Pancreas (tissue), 10 donors: Measurements from ENCODE around the gene GJA10. TPM values are rescaled to one million over a fixed set of nuclear protein-coding genes. Genes with fewer than 3 reads are reported as not detected.
A peak's percentile ranks its signal among the peaks of the same experiment; 100 is the strongest.

Experiments used
- ATAC-seq, 4 donors: fragments of 200-7000 bp; cut with Tn5 transposase; one replicate each; pipeline versions ENCODE4 v1.8.0 to v1.9.1; 2020; ENCODE audit warnings: mild to moderate bottlenecking in 4 of 4, moderate library complexity in 4 of 4
- DNase-seq, 6 donors: peaks; one replicate each; pipeline ENCODE4 v3.0.0-alpha.2; 2020
- FAIRE-seq: peaks from 2 replicates; lab custom pipeline; 2012; peaks lifted over from hg19 to GRCh38; lab: Jason Lieb, UNC
- H3K27ac ChIP-seq, 4 donors: fragments of 200-600 bp; sonication (generic); 1 replicate in 3 of 4; 2 replicates in 1 of 4; pipeline versions ENCODE4 v1.5.0 to v1.8.0; 2020
- H3K27me3 ChIP-seq, 4 donors: fragments of 200-600 bp; one replicate each; pipeline ENCODE4 v1.8.0; 2021
- H3K36me3 ChIP-seq, 3 donors: fragments of 200-600 bp; sonication (generic) in 1 of 3; one replicate each; pipeline versions ENCODE4 v1.5.0 to v1.8.0; 2020 to 2021
- H3K4me1 ChIP-seq, 3 donors: fragments of 200-600 bp; one replicate each; pipeline ENCODE4 v1.8.0; 2021
- H3K4me3 ChIP-seq, 4 donors: fragments of 200-600 bp; sonication (generic) in 2 of 4; one replicate each; pipeline versions ENCODE4 v1.5.0 to v1.8.0; 2020 to 2021
- H3K9me3 ChIP-seq, 4 donors: fragments of 200-600 bp; one replicate each; pipeline ENCODE4 v1.8.0; 2021
- WGBS, 2 donors: extraction: QIAGEN DNeasy Blood & Tissue Kit; methylation state at CpG; one replicate each; pipeline ENCODE4 v1.1.7; 2013; 5-methylcytosine and 5-hydroxymethylcytosine counted together
- intact Hi-C, 3 donors: fragments of 100-400 bp; cut with DNase I; formaldehyde crosslinking; loops; one replicate each; pipeline versions ENCODE4 v1.11.1 to v1.14.2; 2022
- polyA plus RNA-seq, 2 donors: library from polyadenylated mRNA; stranded (reverse); fragments of 200-250 nt; gene quantifications; one replicate each; pipeline ENCODE4 v1.2.3, GENCODE V29; 2013
- total RNA-seq, 6 donors: library from RNA; stranded (reverse); fragmentation: NEBNext Ultra II Directional in 4 of 6; extraction: Animal tissue kit (Norgen Biotek cat#: 25700) in 4 of 6; gene quantifications; one replicate each; pipeline versions ENCODE4 v1.2.1 to v1.2.4, GENCODE V29; 2021 to 2023
- TF ChIP-seq, protein P1 (sequence below), 4 donors: fragments of 200-600 bp; sonication (generic) in 3 of 4; IDR thresholded peaks; one replicate each; pipeline versions ENCODE4 v1.5.0 to v1.8.0; 2021; ENCODE audit warnings: antibody characterized with exemption in 4 of 4
- donor health status: healthy with polysubstance abuse.
- donor health status: DM: no; HTN: no; CAD: no; lungs with moderate emphysema.
- donor health status: DM: no; HTN: no; CAD: no.
- donor health status: control.
- donor health status: control.
- donor health status: Bipolar disorder and iron deficiency.
- donor health status: DM: yes; HTN: yes; CAD: no.
- donor health status: DM: no; HTN: no; CAD: no.
- donor health status: DM: no; HTN: no; CAD: no.
- donor health status: DM: yes; HTN: yes; CAD: no.

Gene GJA10
- total and polyA plus RNA-seq, 8 donors = not detected

GRCh38 chr6:89939144-89939543 lies 44.9 kb downstream of the GJA10 start:
- no peak overlapping the region for H3K27ac ChIP-seq
- DNase-seq = no peak
- peaks cover 11 to 16% (median 16%) of the 10 kb centered on the region in 3 donors for H3K4me1 ChIP-seq
- WGBS, 2 donors = 57 to 84% methylated on average over 2 of the region's 2 CpGs
- H3K27me3 ChIP-seq = no peaks in the 10 kb centered on the region
- no peak for FAIRE-seq
- no peak for ATAC-seq
- no peaks in the 10 kb centered on the region for H3K9me3 ChIP-seq
- TF ChIP-seq, protein P1, sequence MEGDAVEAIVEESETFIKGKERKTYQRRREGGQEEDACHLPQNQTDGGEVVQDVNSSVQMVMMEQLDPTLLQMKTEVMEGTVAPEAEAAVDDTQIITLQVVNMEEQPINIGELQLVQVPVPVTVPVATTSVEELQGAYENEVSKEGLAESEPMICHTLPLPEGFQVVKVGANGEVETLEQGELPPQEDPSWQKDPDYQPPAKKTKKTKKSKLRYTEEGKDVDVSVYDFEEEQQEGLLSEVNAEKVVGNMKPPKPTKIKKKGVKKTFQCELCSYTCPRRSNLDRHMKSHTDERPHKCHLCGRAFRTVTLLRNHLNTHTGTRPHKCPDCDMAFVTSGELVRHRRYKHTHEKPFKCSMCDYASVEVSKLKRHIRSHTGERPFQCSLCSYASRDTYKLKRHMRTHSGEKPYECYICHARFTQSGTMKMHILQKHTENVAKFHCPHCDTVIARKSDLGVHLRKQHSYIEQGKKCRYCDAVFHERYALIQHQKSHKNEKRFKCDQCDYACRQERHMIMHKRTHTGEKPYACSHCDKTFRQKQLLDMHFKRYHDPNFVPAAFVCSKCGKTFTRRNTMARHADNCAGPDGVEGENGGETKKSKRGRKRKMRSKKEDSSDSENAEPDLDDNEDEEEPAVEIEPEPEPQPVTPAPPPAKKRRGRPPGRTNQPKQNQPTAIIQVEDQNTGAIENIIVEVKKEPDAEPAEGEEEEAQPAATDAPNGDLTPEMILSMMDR (IDR thresholded peaks at IDR 0.05) = no peak
- H3K4me3 ChIP-seq = no peak overlapping the region
- no peaks in the 10 kb centered on the region for H3K36me3 ChIP-seq
- intact Hi-C loops = loop anchor here in 2 of 3 donors (5.0 to 10.0 kb wide), 2 partner anchors 543 to 546 kb away; no protein-coding TSS in a partner anchor

- DNase-seq = peak in 3 of 6 donors; percentile 53 to 78 (median 59)
- FAIRE-seq = peak; percentile 5
- TF ChIP-seq, protein P1 (IDR thresholded peaks at IDR 0.05) = peak; percentile 30 to 57 (median 45)
- Histone ChIP-seq H3K36me3 (no peaks in the 10 kb centered on the region), H3K27ac (no peak overlapping the region), H3K9me3 (no peaks in the 10 kb centered on the region), H3K27me3 (no peaks in the 10 kb centered on the region), H3K4me1 (peaks cover 11 to 16% (median 16%) of the 10 kb centered on the region in 3 donors), H3K4me3 (no peak overlapping the region)
- 32 to 33% methylated on average over 9 of the region's 9 CpGs for WGBS, 2 donors
- ATAC-seq = peak; percentile 93 to 97 (median 94)
- intact Hi-C loops = no loop called here
Observed at GRCh38 chr6:89940225-89941027, 46.2 kb downstream of the GJA10 start.

DNA sequence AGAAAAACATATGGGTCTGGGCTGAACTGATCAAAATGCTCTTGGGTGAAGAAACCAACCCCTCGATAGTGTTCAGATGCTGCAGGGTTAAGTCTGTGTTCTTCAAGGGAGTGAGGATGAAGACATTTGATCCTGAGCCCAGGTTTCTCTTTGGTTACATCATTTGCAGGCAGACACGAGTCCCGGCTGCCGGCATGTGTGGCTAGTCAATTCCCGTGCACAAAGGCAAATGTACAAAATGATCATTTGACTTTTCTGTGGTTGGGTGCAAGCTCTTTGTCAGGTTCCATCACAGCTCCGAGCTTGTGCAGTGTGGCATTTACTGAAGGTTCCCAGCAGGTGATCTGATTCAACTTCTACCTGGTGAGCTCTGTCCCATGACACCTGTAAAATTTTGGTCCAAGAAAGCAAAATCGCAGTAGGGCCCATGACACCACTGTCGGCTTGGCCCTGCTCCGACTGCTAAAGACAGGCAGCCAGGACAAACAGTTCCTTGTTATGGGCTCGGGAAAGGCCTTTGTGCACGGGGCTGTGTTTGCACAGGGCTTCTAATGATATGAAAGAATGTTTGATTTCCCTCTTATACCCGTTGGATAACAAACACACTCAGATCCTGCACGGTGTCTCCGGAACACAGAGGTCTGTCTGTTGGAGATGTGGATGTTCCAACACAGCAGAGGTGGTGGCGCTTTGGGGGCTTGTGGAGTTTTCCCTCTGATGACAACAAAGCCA lies 46.9 kb downstream of the GJA10 start:
- intact Hi-C loops = no loop called here
- DNase-seq (peak in 4 of 6 donors; percentile 51 to 66 (median 56)), ATAC-seq (peak; percentile 86 to 92 (median 90)), FAIRE-seq (no peak)
- TF ChIP-seq, protein P1 (IDR thresholded peaks at IDR 0.05) = no peak
- H3K27ac ChIP-seq = peak overlapping the region in 2 of 4 donors; percentile 12 to 29
- WGBS, 2 donors = 12 to 13% methylated on average over 15 of the region's 15 CpGs
- H3K4me1 ChIP-seq = peaks cover 11 to 16% (median 16%) of the 10 kb centered on the region in 3 donors
- H3K36me3 ChIP-seq = no peaks in the 10 kb centered on the region
- no peaks in the 10 kb centered on the region for H3K9me3 ChIP-seq
- no peaks in the 10 kb centered on the region for H3K27me3 ChIP-seq
- no peak overlapping the region for H3K4me3 ChIP-seq

DNA sequence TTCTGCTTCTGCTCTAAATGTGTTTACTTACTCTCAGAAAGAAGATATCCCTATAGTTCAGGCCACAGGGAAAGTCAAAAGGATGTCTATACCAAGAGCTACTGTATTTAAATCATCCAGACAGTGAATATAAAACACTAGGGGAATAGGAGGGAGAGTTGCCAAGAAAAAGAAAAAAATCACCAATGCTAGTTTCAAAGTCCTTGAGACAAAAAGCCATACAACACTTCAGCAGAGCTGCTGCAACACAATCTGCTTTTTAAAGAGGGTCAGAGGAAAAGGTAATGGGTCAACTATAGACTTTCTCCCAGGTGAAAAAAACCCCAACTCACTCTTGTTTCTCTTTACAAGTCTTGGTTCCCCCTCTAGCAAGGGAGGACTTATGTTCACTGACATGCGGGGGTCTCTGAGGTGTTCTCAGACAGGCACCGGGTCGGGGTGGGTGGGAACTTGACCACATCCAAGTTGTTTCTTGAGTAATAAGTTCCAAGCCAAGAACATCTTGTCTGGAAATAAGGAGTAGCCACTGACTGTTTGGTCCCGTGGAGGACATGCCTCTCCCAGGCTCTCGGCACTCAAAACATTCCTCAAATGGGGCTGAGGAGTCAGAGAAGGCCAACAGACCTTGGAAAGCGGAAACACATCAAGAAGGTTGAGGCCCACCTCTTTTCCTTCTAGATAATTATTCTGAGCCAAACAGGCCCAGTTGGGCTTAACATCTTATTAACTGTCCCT lies 47.7 kb downstream of the GJA10 start:
- Histone ChIP-seq H3K9me3 (no peaks in the 10 kb centered on the region), H3K27me3 (no peaks in the 10 kb centered on the region), H3K27ac (peak overlapping the region in 1 of 4 donors; percentile 12), H3K36me3 (no peaks in the 10 kb centered on the region), H3K4me1 (peaks cover 11 to 16% (median 16%) of the 10 kb centered on the region in 3 donors), H3K4me3 (no peak overlapping the region)
- 91 to 93% methylated on average over 6 of the region's 6 CpGs for WGBS, 2 donors
- TF ChIP-seq, protein P1 (IDR thresholded peaks at IDR 0.05) = no peak
- ATAC-seq (peak in 1 of 4 donors; percentile 8), FAIRE-seq (no peak), DNase-seq (no peak)
- intact Hi-C loops = no loop called here
